Vagina (tissue), 2 donors: ENCODE data around the gene POU6F2. TPM values are rescaled to one million over a fixed set of nuclear protein-coding genes. Genes with fewer than 3 reads are reported as not detected.

Experiments used
- DNase-seq, 2 donors: peaks; one replicate each; pipeline ENCODE4 v3.0.0-alpha.2; 2017; ENCODE audit errors: extremely low spot score in 2 of 2
- H3K27ac ChIP-seq: fragments of 200-600 bp; sonication (generic); one replicate; pipeline ENCODE4 v1.5.1; 2019
- H3K27me3 ChIP-seq: fragments of 200-600 bp; sonication (generic); one replicate; pipeline ENCODE4 v1.5.1; 2019
- H3K36me3 ChIP-seq, 2 donors: fragments of 200-600 bp; sonication (generic); one replicate each; pipeline ENCODE4 v1.5.1; 2017 to 2019
- H3K4me1 ChIP-seq: fragments of 200-600 bp; sonication (generic); one replicate; pipeline ENCODE4 v1.5.1; 2019
- H3K4me3 ChIP-seq, 2 donors: fragments of 200-600 bp; sonication (generic); 1 replicate in 1 of 2; 2 replicates in 1 of 2; pipeline ENCODE4 v1.5.1; 2016 to 2019
- H3K9me3 ChIP-seq: fragments of 200-600 bp; sonication (generic); one replicate; pipeline ENCODE4 v1.5.1; 2019
- POLR2A ChIP-seq, 2 donors: fragments of 450-650 bp; IDR thresholded peaks; one replicate each; pipeline ENCODE4 v1.6.1; 2017; ENCODE audit warnings: antibody characterized with exemption in 2 of 2, mild to moderate bottlenecking in 2 of 2, moderate library complexity in 2 of 2
- POLR2AphosphoS5 ChIP-seq, 2 donors: sonication (generic); formaldehyde crosslinking; IDR thresholded peaks; one replicate each; pipeline ENCODE4 v1.9.0; 2017; ENCODE audit warnings: antibody characterized with exemption in 2 of 2, mild to moderate bottlenecking in 2 of 2, low read depth in 1 of 2; ENCODE audit not compliant: insufficient read depth in 1 of 2
- intact Hi-C: fragments of 100-400 bp; cut with DNase I; formaldehyde crosslinking; loops from one replicate; pipeline ENCODE4 v1.15.1; 2023
- total RNA-seq: library from RNA; depleted of rRNA; stranded (reverse); fragments of >200 nt; gene quantifications from one replicate; pipeline ENCODE4 v1.2.3, GENCODE V29; 2016
- TF ChIP-seq, protein P1 (sequence below), 3 experiments: fragments of 450-650 bp in 2 of 3; fragments of 200-600 bp in 1 of 3; sonication (generic) in 1 of 3; IDR thresholded peaks; one replicate each; pipeline ENCODE4 v1.5.1; 2017 to 2019; ENCODE audit warnings: antibody characterized with exemption in 3 of 3, mild to moderate bottlenecking in 2 of 3, moderate library complexity in 2 of 3

POU6F2 gene
- total RNA-seq, 1 donor from 2014 or later: not detected

DNA sequence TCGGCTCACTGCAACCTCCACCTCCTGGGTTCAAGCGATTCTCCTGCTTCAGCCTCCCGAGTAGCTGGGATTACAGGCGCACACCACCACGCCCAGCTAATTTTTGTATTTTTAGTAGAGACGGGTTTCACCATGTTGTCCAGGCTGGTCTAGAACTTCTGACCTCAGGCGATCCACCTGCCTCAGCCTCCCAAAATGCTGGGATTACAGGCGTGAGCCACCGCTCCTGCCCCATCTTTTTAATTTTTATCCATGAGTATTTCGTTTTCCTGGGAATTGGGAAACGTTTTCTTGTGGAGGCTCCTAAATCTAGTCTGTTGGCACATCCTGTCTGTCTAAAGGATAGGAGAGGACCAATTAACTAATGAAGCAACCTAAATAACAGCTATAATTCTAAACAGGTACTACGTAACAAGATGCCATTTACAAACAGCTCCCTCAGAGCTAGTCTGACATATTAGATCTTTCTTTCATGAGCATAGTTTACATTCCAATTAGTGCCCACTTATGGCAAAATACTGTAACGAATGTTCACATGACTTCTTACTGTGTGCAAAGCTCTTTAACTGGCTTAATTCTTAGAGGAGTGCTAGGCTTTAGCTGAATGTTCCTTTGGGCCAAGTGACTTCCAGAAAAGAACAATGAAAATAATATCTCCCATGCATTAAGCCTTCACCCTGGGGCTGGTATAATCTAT, 437.5 kb downstream of the POU6F2 start:
- no peak for DNase-seq
- H3K4me3 ChIP-seq: peak overlapping the region in 1 of 2 donors; percentile 49

DNA sequence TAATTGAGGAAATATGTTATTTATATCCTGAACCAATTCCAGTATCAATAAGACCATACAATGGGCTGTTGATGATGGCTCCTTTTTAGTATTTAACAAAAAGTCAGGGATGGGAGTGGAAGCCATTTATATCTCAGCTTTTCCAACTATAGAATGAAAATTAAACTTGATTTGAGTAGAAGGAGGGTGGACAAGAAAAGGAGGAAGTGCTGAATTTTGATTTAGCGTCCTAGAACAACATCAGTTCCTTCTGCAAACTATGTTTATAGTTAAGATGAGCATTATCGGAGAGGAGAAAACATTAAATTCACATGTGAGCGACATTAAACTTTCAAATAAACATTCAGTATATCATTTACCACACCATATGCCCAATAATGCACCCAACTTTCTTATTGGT, 439.2 kb downstream of the POU6F2 start:
- Histone ChIP-seq H3K27me3 (no peaks in the 10 kb centered on the region), H3K4me3 (no peak overlapping the region), H3K4me1 (peaks cover 5% of the 10 kb centered on the region), H3K9me3 (no peaks in the 10 kb centered on the region), H3K36me3 (no peaks in the 10 kb centered on the region), H3K27ac (no peak overlapping the region)
- intact Hi-C loops: no loop called here
- no peak for DNase-seq
- TF ChIP-seq POLR2AphosphoS5 (IDR thresholded peaks at IDR 0.05; ENCODE audit: insufficient read depth in 1 of 2, low read depth in 1 of 2) (no peak), POLR2A (IDR thresholded peaks at IDR 0.05) (no peak)
- TF ChIP-seq, protein P1, sequence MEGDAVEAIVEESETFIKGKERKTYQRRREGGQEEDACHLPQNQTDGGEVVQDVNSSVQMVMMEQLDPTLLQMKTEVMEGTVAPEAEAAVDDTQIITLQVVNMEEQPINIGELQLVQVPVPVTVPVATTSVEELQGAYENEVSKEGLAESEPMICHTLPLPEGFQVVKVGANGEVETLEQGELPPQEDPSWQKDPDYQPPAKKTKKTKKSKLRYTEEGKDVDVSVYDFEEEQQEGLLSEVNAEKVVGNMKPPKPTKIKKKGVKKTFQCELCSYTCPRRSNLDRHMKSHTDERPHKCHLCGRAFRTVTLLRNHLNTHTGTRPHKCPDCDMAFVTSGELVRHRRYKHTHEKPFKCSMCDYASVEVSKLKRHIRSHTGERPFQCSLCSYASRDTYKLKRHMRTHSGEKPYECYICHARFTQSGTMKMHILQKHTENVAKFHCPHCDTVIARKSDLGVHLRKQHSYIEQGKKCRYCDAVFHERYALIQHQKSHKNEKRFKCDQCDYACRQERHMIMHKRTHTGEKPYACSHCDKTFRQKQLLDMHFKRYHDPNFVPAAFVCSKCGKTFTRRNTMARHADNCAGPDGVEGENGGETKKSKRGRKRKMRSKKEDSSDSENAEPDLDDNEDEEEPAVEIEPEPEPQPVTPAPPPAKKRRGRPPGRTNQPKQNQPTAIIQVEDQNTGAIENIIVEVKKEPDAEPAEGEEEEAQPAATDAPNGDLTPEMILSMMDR (IDR thresholded peaks at IDR 0.05): no peak

More for the DNA sequence above, 437.5 kb downstream of the POU6F2 start:
- no peak for TF ChIP-seq POLR2A (IDR thresholded peaks at IDR 0.05)
- TF ChIP-seq, protein P1 (IDR thresholded peaks at IDR 0.05): no peak
- no peak for TF ChIP-seq POLR2AphosphoS5 (IDR thresholded peaks at IDR 0.05; ENCODE audit: insufficient read depth in 1 of 2, low read depth in 1 of 2)
- intact Hi-C loops: no loop called here
- peaks cover 5% of the 10 kb centered on the region for H3K4me1 ChIP-seq
- H3K27ac ChIP-seq: no peak overlapping the region
- no peaks in the 10 kb centered on the region for H3K27me3 ChIP-seq
- no peaks in the 10 kb centered on the region for H3K36me3 ChIP-seq
- no peaks in the 10 kb centered on the region for H3K9me3 ChIP-seq

DNA sequence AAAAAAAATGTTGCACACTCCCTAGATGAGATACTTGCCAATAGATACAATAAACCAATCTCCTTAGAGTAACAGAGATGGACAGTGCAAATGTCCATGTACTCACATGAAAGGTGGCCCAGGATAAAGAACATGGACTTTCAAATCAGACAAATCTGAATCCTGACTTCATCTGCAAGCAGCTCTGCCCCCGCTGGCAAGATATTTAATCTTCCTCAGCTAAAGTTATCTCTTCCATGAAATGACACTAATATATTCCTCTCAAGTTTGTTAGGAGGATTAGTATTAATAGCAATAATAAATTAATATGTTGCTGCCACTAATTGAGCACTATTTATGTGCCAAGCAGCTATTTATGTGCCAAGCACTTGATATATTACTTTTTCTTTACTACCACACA, 439.9 kb downstream of the POU6F2 start:
- intact Hi-C loops: no loop called here
- H3K9me3 ChIP-seq: no peaks in the 10 kb centered on the region
- no peak for TF ChIP-seq POLR2AphosphoS5 (IDR thresholded peaks at IDR 0.05; ENCODE audit: insufficient read depth in 1 of 2, low read depth in 1 of 2)
- TF ChIP-seq POLR2A (IDR thresholded peaks at IDR 0.05): no peak
- TF ChIP-seq, protein P1 (IDR thresholded peaks at IDR 0.05): no peak

DNA sequence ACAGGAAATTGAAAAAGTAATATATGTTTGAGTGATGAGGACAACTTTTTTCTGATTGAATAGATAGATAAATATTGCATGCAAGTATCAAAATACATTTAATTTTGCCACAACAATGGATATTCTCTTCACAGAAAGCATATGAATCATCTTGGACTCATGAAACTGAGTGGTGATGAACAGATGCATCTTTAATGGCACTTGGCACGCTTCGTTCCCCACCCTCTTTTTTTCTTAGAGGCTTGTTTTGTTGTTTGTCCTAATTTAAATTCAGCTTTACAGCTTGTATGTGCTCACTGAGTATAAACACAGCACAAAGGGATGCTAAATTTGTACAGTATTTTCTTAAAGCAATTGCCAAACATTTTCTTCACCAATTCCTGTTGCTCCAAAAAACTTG, 443.5 kb downstream of the POU6F2 start:
- Histone ChIP-seq H3K4me3 (no peak overlapping the region), H3K4me1 (no peaks in the 10 kb centered on the region), H3K9me3 (no peaks in the 10 kb centered on the region), H3K27ac (no peak overlapping the region), H3K27me3 (no peaks in the 10 kb centered on the region), H3K36me3 (no peaks in the 10 kb centered on the region)
- no peak for DNase-seq
- TF ChIP-seq POLR2AphosphoS5 (IDR thresholded peaks at IDR 0.05; ENCODE audit: insufficient read depth in 1 of 2, low read depth in 1 of 2) (no peak), POLR2A (IDR thresholded peaks at IDR 0.05) (no peak)
- TF ChIP-seq, protein P1 (IDR thresholded peaks at IDR 0.05): no peak
- intact Hi-C loops: no loop called here

More for the DNA sequence above, 439.9 kb downstream of the POU6F2 start:
- Histone ChIP-seq H3K4me3 (no peak overlapping the region), H3K27me3 (no peaks in the 10 kb centered on the region), H3K27ac (no peak overlapping the region), H3K36me3 (no peaks in the 10 kb centered on the region), H3K4me1 (peaks cover 5% of the 10 kb centered on the region)
- DNase-seq: no peak

DNA sequence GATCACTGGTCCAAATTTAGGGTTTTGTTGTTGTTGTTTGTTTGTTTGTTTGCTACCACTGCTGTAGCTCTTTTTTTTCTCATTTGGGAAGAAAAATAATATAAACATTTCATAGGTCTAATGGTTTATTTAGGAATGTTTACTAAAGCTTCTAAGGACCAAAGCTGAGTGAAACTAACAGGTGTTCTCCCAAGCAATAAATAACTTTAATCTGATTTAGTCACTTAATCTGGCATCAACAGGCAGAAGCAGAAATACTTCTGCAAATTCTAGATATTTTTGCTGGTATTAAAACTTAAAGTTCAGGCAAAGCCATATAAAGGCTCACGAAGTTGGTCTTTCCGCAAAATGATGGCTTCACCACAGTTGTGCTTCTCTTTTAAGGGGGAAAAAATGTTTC, 444.0 kb downstream of the POU6F2 start:
- Histone ChIP-seq H3K4me3 (no peak overlapping the region), H3K27ac (no peak overlapping the region), H3K9me3 (no peaks in the 10 kb centered on the region), H3K27me3 (no peaks in the 10 kb centered on the region), H3K36me3 (no peaks in the 10 kb centered on the region), H3K4me1 (no peaks in the 10 kb centered on the region)
- DNase-seq: no peak
- intact Hi-C loops: no loop called here
- TF ChIP-seq POLR2AphosphoS5 (IDR thresholded peaks at IDR 0.05; ENCODE audit: insufficient read depth in 1 of 2, low read depth in 1 of 2) (no peak), POLR2A (IDR thresholded peaks at IDR 0.05) (no peak)
- TF ChIP-seq, protein P1 (IDR thresholded peaks at IDR 0.05): no peak
